ENCODE measurements around the gene C2orf92.

The C2orf92 gene

GRCh38 chr2:97737421-97738178, 68.1 kb downstream of the C2orf92 start:
- Histone ChIP-seq H3K9ac (ENCODE audit: low read length) (no peak overlapping the region), H3K27me3 (ENCODE audit: control insufficient read depth, insufficient read depth, low read length) (no peaks in the 10 kb centered on the region), H3K9me3 (ENCODE audit: control insufficient read depth, low read depth, low read length) (no peaks in the 10 kb centered on the region), H3K36me3 (ENCODE audit: control insufficient read depth, low read depth, low read length) (no peaks in the 10 kb centered on the region), H3K4me1 (ENCODE audit: control insufficient read depth, low read depth, low read length) (no peaks in the 10 kb centered on the region), H3K27ac (ENCODE audit: low read length) (no peak overlapping the region), H3K4me3 (ENCODE audit: low read length) (no peak overlapping the region)

GRCh38 chr2:97738179-97739019, 68.9 kb downstream of the C2orf92 start:
- H3K4me3 ChIP-seq (ENCODE audit: low read length), result no peak overlapping the region
- no peaks in the 10 kb centered on the region for H3K36me3 ChIP-seq (ENCODE audit: control insufficient read depth, low read depth, low read length)
- H3K27ac ChIP-seq (ENCODE audit: low read length), result no peak overlapping the region
- no peaks in the 10 kb centered on the region for H3K4me1 ChIP-seq (ENCODE audit: control insufficient read depth, low read depth, low read length)
- H3K27me3 ChIP-seq (ENCODE audit: control insufficient read depth, insufficient read depth, low read length), result no peaks in the 10 kb centered on the region
- no peak overlapping the region for H3K9ac ChIP-seq (ENCODE audit: low read length)
- no peaks in the 10 kb centered on the region for H3K9me3 ChIP-seq (ENCODE audit: control insufficient read depth, low read depth, low read length)

- Histone ChIP-seq H3K36me3 (ENCODE audit: control insufficient read depth, low read depth, low read length) (no peaks in the 10 kb centered on the region), H3K27me3 (ENCODE audit: control insufficient read depth, insufficient read depth, low read length) (no peaks in the 10 kb centered on the region), H3K4me3 (ENCODE audit: low read length) (no peak overlapping the region), H3K9me3 (ENCODE audit: control insufficient read depth, low read depth, low read length) (no peaks in the 10 kb centered on the region), H3K27ac (ENCODE audit: low read length) (no peak overlapping the region), H3K4me1 (ENCODE audit: control insufficient read depth, low read depth, low read length) (no peaks in the 10 kb centered on the region), H3K9ac (ENCODE audit: low read length) (no peak overlapping the region)
Measured at GRCh38 chr2:97739020-97739892, 69.7 kb downstream of the C2orf92 start.

- Histone ChIP-seq H3K27me3 (ENCODE audit: control insufficient read depth, insufficient read depth, low read length) (no peaks in the 10 kb centered on the region), H3K36me3 (ENCODE audit: control insufficient read depth, low read depth, low read length) (no peaks in the 10 kb centered on the region), H3K9me3 (ENCODE audit: control insufficient read depth, low read depth, low read length) (no peaks in the 10 kb centered on the region), H3K4me3 (ENCODE audit: low read length) (no peak overlapping the region), H3K27ac (ENCODE audit: low read length) (no peak overlapping the region), H3K4me1 (ENCODE audit: control insufficient read depth, low read depth, low read length) (no peaks in the 10 kb centered on the region), H3K9ac (ENCODE audit: low read length) (no peak overlapping the region)
Measured at GRCh38 chr2:97739893-97740245, 70.4 kb downstream of the C2orf92 start.

- no peak overlapping the region for H3K27ac ChIP-seq (ENCODE audit: low read length)
- H3K9me3 ChIP-seq (ENCODE audit: control insufficient read depth, low read depth, low read length), result no peaks in the 10 kb centered on the region
- no peaks in the 10 kb centered on the region for H3K27me3 ChIP-seq (ENCODE audit: control insufficient read depth, insufficient read depth, low read length)
- no peak overlapping the region for H3K9ac ChIP-seq (ENCODE audit: low read length)
- no peak overlapping the region for H3K4me3 ChIP-seq (ENCODE audit: low read length)
- no peaks in the 10 kb centered on the region for H3K4me1 ChIP-seq (ENCODE audit: control insufficient read depth, low read depth, low read length)
- no peaks in the 10 kb centered on the region for H3K36me3 ChIP-seq (ENCODE audit: control insufficient read depth, low read depth, low read length)
Measured at GRCh38 chr2:97740590-97741182, 71.2 kb downstream of the C2orf92 start.

- H3K36me3 ChIP-seq (ENCODE audit: control insufficient read depth, low read depth, low read length), result no peaks in the 10 kb centered on the region
- no peak overlapping the region for H3K9ac ChIP-seq (ENCODE audit: low read length)
- H3K4me1 ChIP-seq (ENCODE audit: control insufficient read depth, low read depth, low read length), result no peaks in the 10 kb centered on the region
- no peaks in the 10 kb centered on the region for H3K27me3 ChIP-seq (ENCODE audit: control insufficient read depth, insufficient read depth, low read length)
- H3K4me3 ChIP-seq (ENCODE audit: low read length), result no peak overlapping the region
- H3K27ac ChIP-seq (ENCODE audit: low read length), result no peak overlapping the region
- H3K9me3 ChIP-seq (ENCODE audit: control insufficient read depth, low read depth, low read length), result no peaks in the 10 kb centered on the region
Measured at GRCh38 chr2:97741251-97741650, 71.7 kb downstream of the C2orf92 start.

- H3K9me3 ChIP-seq (ENCODE audit: control insufficient read depth, low read depth, low read length), result no peaks in the 10 kb centered on the region
- H3K27me3 ChIP-seq (ENCODE audit: control insufficient read depth, insufficient read depth, low read length), result no peaks in the 10 kb centered on the region
- H3K4me3 ChIP-seq (ENCODE audit: low read length), result no peak overlapping the region
- H3K27ac ChIP-seq (ENCODE audit: low read length), result no peak overlapping the region
- no peaks in the 10 kb centered on the region for H3K36me3 ChIP-seq (ENCODE audit: control insufficient read depth, low read depth, low read length)
- no peaks in the 10 kb centered on the region for H3K4me1 ChIP-seq (ENCODE audit: control insufficient read depth, low read depth, low read length)
- no peak overlapping the region for H3K9ac ChIP-seq (ENCODE audit: low read length)
Measured at GRCh38 chr2:97741686-97742085, 72.2 kb downstream of the C2orf92 start.

- Histone ChIP-seq H3K4me1 (ENCODE audit: control insufficient read depth, low read depth, low read length) (no peaks in the 10 kb centered on the region), H3K27ac (ENCODE audit: low read length) (no peak overlapping the region), H3K9me3 (ENCODE audit: control insufficient read depth, low read depth, low read length) (no peaks in the 10 kb centered on the region), H3K27me3 (ENCODE audit: control insufficient read depth, insufficient read depth, low read length) (no peaks in the 10 kb centered on the region), H3K9ac (ENCODE audit: low read length) (no peak overlapping the region), H3K36me3 (ENCODE audit: control insufficient read depth, low read depth, low read length) (no peaks in the 10 kb centered on the region), H3K4me3 (ENCODE audit: low read length) (no peak overlapping the region)
Measured at GRCh38 chr2:97742381-97742847, 72.9 kb downstream of the C2orf92 start.

GRCh38 chr2:97743913-97744312, 74.4 kb downstream of the C2orf92 start:
- Histone ChIP-seq H3K9me3 (ENCODE audit: control insufficient read depth, low read depth, low read length) (no peaks in the 10 kb centered on the region), H3K27ac (ENCODE audit: low read length) (no peak overlapping the region), H3K4me1 (ENCODE audit: control insufficient read depth, low read depth, low read length) (no peaks in the 10 kb centered on the region)

GRCh38 chr2:97745474-97746174, 76.1 kb downstream of the C2orf92 start:
- Histone ChIP-seq H3K4me3 (ENCODE audit: low read length) (no peak overlapping the region), H3K4me1 (ENCODE audit: control insufficient read depth, low read depth, low read length) (no peaks in the 10 kb centered on the region), H3K27me3 (ENCODE audit: control insufficient read depth, insufficient read depth, low read length) (no peaks in the 10 kb centered on the region), H3K27ac (ENCODE audit: low read length) (no peak overlapping the region), H3K9me3 (ENCODE audit: control insufficient read depth, low read depth, low read length) (no peaks in the 10 kb centered on the region), H3K36me3 (ENCODE audit: control insufficient read depth, low read depth, low read length) (no peaks in the 10 kb centered on the region), H3K9ac (ENCODE audit: low read length) (no peak overlapping the region)

More at GRCh38 chr2:97743913-97744312, 74.4 kb downstream of the C2orf92 start:
- H3K27me3 ChIP-seq (ENCODE audit: control insufficient read depth, insufficient read depth, low read length), result no peaks in the 10 kb centered on the region
- H3K36me3 ChIP-seq (ENCODE audit: control insufficient read depth, low read depth, low read length), result no peaks in the 10 kb centered on the region
- no peak overlapping the region for H3K9ac ChIP-seq (ENCODE audit: low read length)
- no peak overlapping the region for H3K4me3 ChIP-seq (ENCODE audit: low read length)

Data from iPS-18a (cell line).